ENCODE results near the gene LPGAT1.
"Not testable (repeated sequence)": the region's sequence is repeated elsewhere in the genome, so short reads cannot be mapped to it uniquely, and the experiment has no call there.

The LPGAT1 gene

GRCh38 chr1:211705467-211706091 lies 125.0 kb downstream of the LPGAT1 start:
- DNase-seq (ENCODE audit: low read depth in 2 of 2): no peak

- DNase-seq (ENCODE audit: low read depth in 2 of 2): no peak
These were observed 126.0 kb downstream of the LPGAT1 start for GRCh38 chr1:211704543-211704942.

- DNase-seq (ENCODE audit: low read depth in 2 of 2): no peak
These were observed 126.6 kb downstream of the LPGAT1 start for GRCh38 chr1:211703812-211704537.

GRCh38 chr1:211701733-211702132 lies 128.8 kb downstream of the LPGAT1 start:
- DNase-seq (ENCODE audit: low read depth in 2 of 2): no peak

- no peak for DNase-seq (ENCODE audit: low read depth in 2 of 2)
These were observed 131.5 kb downstream of the LPGAT1 start for GRCh38 chr1:211699059-211699458.

- peak; percentile 52 to 66 for DNase-seq (ENCODE audit: low read depth in 2 of 2)
These were observed 132.2 kb downstream of the LPGAT1 start for GRCh38 chr1:211698161-211699026.

GRCh38 chr1:211697356-211697755 lies 133.2 kb downstream of the LPGAT1 start:
- DNase-seq (ENCODE audit: low read depth in 2 of 2): no peak

GRCh38 chr1:211695135-211695816 lies 135.3 kb downstream of the LPGAT1 start:
- DNase-seq (ENCODE audit: low read depth in 2 of 2): no peak

GRCh38 chr1:211693911-211694310 lies 136.7 kb downstream of the LPGAT1 start:
- DNase-seq (ENCODE audit: low read depth in 2 of 2): not testable (repeated sequence)
